GM19351 (cell line): Measurements from ENCODE around the gene RBBP7.

Experiments
- ATAC-seq: cut with Tn5 transposase; IDR thresholded peaks from one replicate; pipeline ENCODE4 v1.9.1; 2021; ENCODE audit warnings: mild to moderate bottlenecking, moderate library complexity; ENCODE audit not compliant: unreplicated experiment

Gene RBBP7

DNA sequence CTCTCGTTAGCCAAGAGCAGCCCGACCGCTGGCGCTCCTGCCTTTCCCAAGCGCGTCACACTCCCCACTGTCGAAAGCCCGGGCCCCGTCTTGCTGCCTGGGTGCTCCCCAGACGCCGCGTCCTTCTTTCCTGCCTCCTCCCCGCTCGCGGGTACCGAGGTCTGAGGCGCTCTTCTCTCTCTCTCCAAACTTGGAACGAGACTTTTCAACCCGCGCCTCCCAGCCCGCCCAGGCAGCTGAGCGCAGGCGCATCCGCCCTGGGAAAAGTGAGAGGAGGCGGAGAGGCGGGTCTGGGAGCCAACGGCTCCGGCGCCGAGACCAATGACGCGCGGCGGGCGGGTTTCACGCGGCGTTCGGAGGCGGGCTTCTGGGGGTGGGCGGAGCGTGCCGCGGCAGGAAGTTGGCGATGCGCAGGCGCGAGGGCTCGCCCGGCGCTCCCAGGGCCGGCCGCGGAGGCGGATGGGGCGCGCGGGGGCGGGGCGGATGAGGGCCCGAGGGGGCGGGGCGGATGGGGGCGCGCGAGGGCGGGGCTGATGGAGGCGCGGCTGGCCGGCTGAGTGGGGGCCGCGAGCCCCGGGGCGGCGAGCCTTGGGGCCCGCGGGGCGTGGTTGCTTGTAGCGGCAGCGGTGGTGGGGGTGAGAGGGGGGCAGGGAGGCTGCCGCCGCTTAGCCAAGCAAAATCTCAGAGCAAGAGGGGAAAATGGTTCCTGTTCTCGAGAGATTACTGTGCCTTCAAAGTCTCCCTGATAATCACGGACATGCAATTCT lies at the start of gene RBBP7:
TSS of gene RBBP7 (minus strand) at position 268 of the 767 bp plus-strand sequence. CDS start 309 bp downstream, outside the sequence.
- ATAC-seq, result peak; percentile 79

DNA sequence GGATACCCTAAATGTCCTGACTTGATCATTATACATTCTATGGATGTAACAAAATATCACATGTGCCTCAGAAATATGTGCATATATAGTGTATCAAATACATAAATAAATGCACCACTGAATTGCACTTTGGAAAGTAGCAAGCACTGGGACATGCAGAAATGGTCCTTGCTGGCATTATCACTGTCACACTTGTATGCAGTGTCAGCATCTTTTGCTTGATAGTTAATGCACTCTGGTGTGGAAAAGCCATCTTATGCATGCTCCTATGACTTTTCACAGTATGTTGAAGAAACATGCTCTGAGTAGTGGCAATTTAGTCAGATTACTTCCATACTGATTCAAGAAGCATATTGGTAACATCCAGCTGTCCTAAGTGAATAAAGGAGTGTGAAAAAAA lies 48.8 kb upstream of the RBBP7 start:
- no peak for ATAC-seq

DNA sequence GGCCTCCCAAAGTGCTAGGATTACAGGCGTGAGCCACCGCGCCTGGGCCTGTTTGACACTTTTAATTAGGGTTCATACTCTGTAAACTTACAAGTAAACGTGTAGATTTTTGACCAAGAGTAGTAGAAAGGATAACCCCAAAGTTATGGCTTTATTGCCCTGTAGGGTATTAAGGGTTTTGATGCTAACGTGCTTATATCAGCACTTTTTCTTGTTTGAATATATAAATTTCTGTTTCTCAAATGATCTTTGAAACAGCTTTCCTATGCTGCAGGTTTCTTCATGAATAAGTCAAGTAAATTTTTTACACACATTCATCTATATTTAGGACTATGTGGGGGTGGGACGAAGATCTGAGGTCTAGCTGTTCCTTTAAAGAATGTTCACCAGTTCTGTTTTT lies 47.0 kb upstream of the RBBP7 start:
- ATAC-seq, result no peak

DNA sequence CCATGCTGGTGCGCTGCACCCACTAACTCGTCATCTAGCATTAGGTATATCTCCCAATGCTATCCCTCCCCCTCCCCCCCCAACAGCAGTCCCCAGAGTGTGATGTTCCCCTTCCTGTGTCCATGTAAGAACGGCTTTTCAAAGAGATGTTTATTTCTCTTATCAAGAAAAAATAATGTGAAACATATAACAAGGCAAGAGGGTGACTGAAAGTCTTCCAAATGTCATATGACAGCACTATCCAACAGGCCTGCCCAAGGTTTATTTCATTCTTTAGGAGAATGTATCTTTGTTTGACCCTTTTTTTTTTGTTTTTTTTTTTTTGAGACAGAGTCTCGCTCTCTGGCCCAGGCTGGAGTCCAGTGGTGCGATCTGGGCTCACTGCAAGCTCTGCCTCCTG lies 46.4 kb upstream of the RBBP7 start:
- no peak for ATAC-seq

DNA sequence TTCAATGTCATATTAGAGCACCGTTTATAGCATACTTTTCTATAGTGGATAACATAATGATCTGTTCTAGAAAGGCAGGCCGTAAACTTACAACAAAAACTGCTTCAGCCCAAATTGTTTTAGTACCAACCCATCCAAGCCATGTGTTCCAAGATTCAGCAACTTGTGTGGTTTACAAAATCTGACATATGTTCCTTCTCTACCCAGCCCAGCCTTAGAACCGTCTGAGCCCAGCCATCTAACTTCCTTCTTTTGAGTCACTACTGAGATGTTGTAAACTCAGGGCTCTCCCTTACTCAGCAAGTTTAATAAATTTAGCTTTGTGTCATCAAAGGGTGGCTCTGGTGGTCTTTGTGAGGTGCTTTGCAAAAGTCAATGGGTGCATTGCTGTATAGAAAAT lies 43.9 kb upstream of the RBBP7 start:
- no peak for ATAC-seq

DNA sequence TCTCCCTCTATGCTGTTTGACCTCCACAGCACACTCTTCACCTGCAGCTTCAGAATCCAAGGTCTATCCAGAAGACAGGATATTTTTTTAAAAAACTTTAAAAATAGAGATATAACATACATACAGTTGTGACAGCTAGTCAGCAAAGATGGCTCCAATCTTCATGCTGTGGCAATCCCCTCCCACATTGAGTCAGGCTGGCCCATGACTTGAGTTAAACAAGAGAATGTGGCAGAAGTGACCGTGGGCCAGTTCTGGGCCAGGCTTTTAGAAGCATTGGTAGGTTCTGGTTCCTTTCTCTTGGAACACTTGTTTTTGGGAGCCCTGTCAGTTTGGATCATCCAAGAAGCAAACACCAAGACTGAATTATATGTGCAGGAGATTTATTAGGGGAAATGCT lies 40.2 kb upstream of the RBBP7 start:
- ATAC-seq, result no peak

DNA sequence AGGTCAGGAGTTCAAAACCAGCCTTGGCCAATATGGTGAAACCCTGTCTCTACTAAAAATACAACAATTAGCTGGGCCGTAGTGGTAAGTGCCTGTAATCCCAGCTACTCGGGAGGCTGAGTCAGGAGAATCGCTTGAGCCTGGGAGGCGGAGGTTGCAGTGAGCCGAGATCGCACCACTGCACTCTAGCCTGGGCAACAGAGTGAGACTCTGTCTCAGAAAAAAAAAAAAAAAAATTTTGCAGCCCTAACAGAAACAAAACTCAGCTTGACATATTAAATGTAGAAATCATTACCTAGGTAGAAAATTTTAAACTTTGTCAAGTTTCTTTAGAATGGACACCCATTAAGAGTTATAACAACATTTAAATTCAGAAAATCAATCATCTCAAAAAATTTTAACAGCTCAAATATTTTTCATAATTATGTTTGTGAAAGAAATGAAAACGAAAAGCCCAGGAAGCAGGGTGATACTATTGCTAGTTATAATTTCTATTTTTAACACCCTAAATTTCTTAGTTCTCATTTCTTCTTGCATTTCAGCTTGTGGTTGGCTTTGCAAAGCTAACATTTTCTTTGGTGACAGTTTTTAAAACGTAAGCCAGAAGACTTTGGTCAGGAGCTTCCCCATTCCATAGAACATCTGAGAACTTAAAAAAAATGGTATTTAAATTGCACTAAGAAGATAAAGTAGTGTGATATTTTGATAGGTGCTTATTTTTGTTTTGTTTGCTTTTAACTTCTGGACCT lies 33.3 kb upstream of the RBBP7 start:
- ATAC-seq, result peak; percentile 84

DNA sequence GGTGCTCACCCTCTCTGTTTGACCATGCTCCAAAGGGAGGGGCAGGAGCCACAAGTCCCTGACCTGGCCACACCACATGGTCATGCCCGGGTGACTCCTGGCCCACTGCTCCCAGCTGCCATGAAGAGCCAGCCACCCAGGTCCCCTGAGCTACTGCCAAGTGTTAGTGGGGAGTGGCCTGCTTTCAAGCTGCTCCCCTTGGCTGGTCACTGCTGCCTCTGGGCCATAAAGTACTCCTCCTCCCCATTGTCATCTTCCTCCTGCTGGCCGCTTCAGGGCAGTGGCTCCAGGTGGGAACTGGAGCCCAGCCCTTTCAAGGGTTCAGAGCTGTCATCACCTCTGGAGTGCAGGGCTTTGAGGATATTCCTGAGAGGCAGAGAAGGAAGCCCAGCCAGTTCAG lies 27.3 kb upstream of the RBBP7 start:
- no peak for ATAC-seq

DNA sequence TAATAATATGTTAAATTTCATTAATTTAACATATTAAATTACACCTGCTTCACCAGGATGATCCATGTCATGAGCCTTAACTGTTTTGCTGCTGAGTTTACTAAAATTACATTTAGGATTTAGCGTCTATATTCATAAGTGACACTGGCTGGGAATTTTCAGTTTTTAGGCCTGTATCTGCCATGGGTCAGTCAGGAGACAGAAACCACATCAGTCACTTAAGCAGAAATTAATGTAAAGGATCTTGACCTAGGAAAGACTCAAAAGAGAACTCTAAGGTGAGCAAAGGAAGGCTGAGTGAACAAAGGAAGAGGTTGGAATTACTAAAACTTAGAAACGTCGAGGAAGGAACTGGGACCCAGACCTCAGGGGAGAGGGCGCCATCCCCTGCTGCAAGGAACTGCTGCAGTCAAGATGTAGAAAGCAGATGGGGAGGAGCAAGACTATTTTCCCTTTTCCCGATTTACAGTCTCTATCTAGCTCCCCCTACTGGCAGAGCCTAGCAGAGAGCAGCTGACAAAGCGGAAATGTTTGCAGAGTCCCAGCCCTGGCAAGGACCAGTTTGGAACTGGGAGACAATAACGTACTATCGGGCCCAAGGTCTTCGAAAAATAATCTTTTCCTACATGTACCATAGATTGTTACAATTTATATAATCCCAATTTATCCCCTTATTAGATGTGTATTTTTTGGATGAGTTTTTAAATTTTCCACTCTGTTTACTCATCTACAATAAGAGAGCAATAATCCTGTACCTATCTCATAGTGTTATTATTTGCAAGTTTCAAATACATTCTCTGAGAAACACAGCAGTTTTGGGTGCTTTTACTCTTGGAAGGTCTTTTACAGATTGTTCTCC lies 22.6 kb upstream of the RBBP7 start:
- ATAC-seq, result peak; percentile 92

DNA sequence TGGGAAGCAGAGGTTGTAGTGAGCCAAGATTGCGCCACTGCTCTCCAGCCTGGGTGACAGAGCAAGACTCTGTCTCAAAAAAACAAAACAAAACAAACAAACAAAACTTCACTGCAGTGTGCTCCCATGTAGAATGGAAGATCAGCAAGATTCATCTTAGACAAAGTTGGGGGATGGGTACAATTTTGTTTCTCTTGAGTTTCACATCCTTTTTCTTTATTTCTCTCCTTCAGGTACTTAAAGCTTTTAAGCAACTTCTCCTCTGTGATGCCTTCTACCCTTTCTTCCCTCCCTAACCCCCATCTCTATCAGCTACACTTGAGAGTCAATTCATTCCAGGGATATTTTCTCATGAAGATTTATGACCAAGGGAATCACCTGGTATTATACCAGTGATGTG lies 15.5 kb upstream of the RBBP7 start:
- ATAC-seq, result no peak

DNA sequence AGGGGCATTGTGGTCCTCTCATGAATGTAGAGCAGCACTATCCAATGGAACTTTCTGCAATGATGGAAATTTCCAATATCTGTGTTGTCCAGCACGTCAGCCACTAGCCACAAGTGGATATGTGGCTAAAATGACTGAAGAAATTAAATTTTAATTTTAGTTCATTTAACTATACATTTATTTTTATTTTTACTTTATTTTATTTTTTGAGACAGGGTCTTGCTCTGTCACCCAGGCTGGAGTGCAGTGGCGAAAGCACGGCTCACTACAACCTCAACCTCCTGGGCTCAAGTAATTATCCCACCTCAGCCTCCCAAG lies 13.3 kb upstream of the RBBP7 start:
- no peak for ATAC-seq

DNA sequence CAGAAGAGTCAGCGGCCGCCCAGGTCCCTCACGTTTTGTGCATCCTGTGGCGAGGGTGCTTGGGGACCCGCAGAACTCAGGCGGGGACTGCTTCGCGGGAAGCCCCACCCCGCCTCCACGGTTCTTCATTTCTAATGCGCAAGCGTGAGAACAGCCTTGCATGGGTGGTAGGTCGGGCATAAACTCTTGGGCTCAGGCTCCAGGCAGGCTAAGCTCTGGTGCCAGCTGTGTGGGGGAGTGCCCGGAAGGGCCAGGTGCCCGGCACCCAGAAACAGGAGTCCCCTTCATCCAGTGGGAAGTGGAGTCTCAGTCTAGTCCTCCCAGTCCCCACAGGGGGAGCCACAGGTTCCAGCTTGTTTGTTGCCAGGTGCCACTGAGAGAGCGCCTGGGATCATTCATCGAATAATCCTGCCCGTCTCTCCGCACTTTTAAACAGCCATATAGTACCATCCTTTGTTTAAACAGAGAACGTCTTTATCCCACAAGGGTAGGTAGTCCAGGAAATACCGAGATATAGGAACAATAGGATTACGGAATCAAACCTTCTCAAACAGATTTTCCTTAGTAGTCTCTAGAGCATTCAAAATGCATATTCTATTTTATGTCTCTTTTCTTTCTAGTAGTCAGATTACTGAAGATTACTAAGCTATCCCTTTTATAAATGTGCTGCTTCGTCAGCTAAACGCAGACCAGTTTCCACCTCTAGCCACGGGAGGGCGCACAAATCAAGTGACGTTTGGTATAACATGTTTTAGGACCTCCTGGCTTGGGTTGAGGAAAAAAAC lies 12.7 kb upstream of the RBBP7 start:
- ATAC-seq, result peak; percentile 61

DNA sequence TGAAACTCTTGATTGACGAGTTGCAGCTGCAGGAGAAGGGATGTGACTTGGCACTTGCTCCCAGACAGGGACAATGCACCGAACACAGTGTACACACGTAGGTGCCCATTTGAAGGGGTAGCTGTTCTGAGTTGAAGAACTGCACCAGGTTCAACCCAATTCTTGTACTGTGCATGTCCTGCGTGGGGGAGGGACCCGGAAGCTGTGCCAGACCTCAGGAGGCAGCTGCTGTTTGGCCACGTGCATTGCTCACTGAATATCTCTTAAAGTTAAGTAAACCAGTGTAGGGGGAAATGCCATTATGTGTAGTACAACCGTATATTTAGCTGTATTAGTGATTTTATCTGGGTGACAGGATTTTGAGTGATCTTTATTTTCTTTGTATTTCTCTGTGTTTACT lies 12.0 kb upstream of the RBBP7 start:
- no peak for ATAC-seq

DNA sequence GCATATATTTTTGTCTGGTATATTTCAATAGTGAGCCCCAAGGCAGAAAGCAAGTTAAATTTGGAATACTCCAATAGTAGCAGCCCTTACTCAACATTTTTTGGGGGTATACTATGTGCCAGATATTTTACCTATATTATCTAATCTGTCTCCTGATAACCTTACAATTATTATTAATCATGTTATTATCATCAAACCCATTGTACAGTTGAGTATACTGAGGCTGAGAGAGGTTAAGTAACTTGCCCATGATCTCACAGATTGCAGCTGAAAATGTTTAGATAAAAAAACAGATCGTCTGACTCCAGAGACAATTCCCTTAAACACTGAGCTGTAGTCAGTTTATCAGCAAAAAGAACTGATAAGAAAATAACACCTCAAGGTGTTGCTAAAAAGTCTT lies 6.5 kb upstream of the RBBP7 start:
- ATAC-seq, result no peak

DNA sequence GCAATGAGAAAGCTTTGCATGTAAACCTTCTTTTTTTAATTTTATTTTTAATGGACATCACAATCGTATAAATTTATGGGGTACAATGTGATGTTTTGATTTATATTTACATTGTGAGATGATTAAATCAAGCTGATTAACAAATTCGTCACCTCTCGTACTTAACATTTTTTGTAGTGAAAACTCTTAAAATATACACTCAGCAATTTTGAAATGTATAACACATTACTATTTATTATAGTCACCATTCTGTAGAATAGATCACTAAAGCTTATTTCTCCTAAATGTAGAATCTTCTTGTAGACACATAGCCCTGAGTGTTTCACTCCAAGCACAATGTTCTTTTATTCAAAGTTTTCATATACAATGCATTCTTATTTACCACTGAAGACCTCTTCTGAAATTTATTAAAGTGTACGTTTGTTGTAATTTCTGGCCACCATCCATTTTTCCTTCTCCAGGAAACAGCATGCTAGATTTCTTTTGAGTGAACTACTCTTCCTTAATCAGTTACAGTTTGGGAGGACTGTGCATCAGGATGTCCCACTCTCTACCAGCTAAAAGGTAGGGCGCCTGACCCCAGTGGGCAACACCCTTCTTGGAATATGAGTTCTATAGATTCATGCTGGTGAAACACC lies 4.4 kb upstream of the RBBP7 start:
- ATAC-seq, result no peak

DNA sequence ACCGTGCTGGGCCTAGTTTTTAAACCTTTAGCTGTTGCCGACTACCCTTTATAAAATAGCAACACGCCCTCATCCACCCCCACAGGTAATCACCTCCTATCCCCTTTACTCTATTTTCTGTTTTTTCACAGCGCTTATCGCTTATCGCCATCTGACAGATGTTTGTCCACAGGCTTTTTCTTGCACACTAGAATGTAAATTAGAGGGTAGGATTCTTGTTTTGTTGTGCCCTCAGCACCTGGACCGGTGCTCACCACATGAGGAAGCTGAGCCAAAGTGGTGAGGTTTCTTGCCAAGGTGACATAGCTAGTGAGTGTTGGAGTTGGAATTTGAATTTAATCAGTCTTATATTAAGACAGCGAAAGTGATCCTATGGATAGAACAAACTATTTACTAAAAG lies 2.9 kb upstream of the RBBP7 start:
- no peak for ATAC-seq

DNA sequence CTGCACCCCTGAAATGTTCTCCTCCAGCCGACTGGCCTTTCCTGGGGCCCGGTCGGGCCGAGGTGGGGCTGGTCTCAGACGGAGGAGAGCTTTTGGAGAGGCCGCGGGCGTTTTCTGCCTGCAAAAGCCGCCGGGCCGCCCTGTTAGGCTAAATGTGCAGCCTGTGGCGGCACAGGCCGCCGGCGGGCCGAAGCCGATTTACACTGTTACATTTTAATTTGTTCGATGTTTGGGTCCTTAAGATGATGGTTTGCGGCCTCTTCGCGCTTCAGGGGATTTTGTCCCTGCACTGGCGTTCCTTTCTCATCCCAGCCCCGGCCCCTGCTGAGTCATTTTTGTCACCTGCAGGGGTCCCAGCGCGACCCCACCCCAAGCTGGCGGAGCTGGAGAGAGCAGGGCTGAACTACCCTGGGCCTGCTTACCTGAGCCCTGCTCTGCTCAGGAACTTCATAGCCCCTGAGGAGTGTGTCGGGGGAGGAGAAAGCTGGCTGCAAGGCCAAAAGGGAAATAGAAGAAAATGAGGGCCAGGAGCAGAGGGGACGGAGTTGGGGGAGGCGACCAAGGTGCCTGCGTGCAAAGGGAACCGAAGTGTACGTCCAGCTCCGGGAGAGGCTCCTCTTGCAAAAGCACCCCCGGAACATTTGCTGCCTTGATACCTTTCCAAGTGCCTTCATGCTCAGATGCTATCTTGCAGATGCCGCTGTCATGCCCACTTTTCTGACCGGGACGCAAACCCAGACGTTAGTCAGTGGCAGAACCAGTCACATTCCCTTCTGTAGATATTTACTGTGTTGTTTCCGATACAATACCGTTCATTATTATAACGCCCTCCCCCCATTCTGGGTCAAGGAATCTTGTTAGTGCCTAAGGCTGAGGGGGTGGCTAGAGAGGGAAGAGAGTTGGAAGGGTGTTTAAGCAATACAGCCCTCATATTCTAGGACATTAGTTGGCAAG lies 977 bp upstream of the RBBP7 start:
- peak; percentile 18 for ATAC-seq

DNA sequence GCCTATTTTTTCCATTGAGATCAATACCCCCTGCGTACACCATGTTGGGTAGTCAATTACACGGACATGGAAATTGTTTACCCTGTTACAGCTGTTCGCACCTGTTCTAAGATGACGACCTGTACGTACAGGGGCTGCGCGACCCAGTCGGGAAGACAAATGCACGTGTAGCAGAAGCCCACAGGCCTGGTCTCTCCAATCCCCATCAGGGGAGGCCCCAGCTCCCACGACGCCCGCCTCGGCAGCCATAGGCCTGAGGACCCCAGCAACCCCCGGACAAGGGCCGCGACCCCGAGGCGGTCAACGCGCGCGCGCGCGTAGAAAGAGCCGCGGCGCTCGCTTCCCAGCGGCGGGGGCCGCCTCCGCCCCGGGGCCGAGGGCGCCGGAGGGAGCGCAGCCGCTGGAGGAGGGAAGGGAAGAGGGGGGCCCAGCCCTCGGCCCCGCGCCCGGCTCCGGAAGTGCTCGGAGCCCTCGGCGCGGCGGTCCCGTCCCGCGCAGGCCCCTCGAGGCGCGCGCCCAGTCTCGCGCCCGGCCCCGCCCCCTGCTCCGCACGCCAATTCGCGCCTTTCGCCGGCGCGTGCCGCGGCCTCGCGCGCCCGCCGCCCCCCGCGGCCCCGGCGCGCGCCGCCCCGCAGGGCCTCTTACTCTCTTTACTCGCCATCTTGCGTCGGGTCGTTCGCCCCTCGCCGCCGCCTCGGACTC lies 618 bp downstream of the RBBP7 start:
- peak; percentile 45 for ATAC-seq

DNA sequence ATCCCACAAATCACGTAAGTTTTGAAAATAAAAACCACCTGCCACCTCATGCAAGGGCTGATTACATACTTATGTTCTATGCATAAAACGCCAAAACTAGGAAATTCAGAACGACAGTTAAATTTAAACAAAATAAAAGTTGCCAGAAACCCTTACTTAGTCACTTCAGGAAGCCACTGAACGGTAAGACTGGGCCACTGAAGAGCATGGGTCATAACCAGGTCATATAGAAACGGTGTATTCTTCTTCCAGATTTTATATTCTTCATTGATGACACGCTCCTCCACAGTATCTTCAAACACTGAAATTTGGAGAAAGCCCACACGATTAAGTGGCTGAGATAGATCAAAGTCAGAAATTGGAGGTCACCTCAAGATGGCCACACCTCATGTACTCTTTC lies 1.2 kb downstream of the RBBP7 start:
- ATAC-seq, result no peak
